IMR-90 (cell line): ENCODE results near the gene RNFT1. TPM values are rescaled to one million over a fixed set of nuclear protein-coding genes. Genes with fewer than 3 reads are reported as not detected.

Experiments used
- ATAC-seq: fragments of 200-7000 bp; cut with Tn5 transposase; 2 replicates; pipeline ENCODE4 v1.9.1; 2020; ENCODE audit warnings: low read depth, mild to moderate bottlenecking, moderate library complexity
- BruUV-seq: library from RNA; stranded (reverse); fragments of 400-500 nt; replicated peaks from 2 replicates; lab custom pipeline; 2021; lab: Mats Ljungman, UMichigan
- CTCF ChIA-PET: fragments of 300-600 bp; formaldehyde crosslinking; extraction: SDS; loops from one replicate; lab custom pipeline; 2021; ENCODE audit warnings: antibody characterized with exemption; lab: Yijun Ruan, JAX
- POLR2A ChIA-PET: fragments of 300-600 bp; sonication (Branson Sonifier 250); formaldehyde crosslinking; loops from one replicate; lab custom pipeline; 2022; ENCODE audit warnings: antibody characterized with exemption; ENCODE audit not compliant: unreplicated experiment; lab: Charles Lee
- DNase-seq: peaks from one replicate; pipeline ENCODE4 v3.0.0; 2013
- H2AFZ ChIP-seq: replicated peaks from 2 replicates; pipeline ENCODE3; 2013; ENCODE audit warnings: low read length, mild to moderate bottlenecking; ENCODE audit not compliant: poor library complexity
- H2AK5ac ChIP-seq: 2 replicates; pipeline ENCODE4 v1.6.1; 2013; ENCODE audit warnings: low read depth, low read length, inconsistent platforms
- H2AK9ac ChIP-seq: replicated peaks from 2 replicates; pipeline ENCODE3; 2013; ENCODE audit warnings: mild to moderate bottlenecking, low read depth, low read length, moderate library complexity; ENCODE audit not compliant: poor library complexity
- H2BK120ac ChIP-seq: 2 replicates; pipeline ENCODE4 v1.6.1; 2013; ENCODE audit warnings: low read depth, low read length, inconsistent platforms
- H2BK15ac ChIP-seq: 3 replicates; pipeline ENCODE4 v1.6.1; 2013; ENCODE audit warnings: low read depth, low read length, inconsistent platforms
- H2BK20ac ChIP-seq: 2 replicates; pipeline ENCODE4 v1.6.1; 2013; ENCODE audit warnings: low read depth, mild to moderate bottlenecking, inconsistent platforms, low read length, moderate library complexity
- H2BK5ac ChIP-seq: 2 replicates; pipeline ENCODE4 v1.6.1; 2013; ENCODE audit warnings: mild to moderate bottlenecking, low read depth, low read length, inconsistent platforms; ENCODE audit not compliant: poor library complexity, severe bottlenecking
- H3K14ac ChIP-seq: replicated peaks from 2 replicates; pipeline ENCODE4 v1.6.1; 2013; ENCODE audit warnings: low read depth, low read length, inconsistent platforms
- H3K18ac ChIP-seq: 2 replicates; pipeline ENCODE4 v1.6.1; 2013; ENCODE audit warnings: low read depth, low read length, control low read depth
- H3K23ac ChIP-seq: 2 replicates; pipeline ENCODE4 v1.6.1; 2013; ENCODE audit warnings: low read depth, low read length, inconsistent platforms
- H3K27ac ChIP-seq: 2 replicates; pipeline ENCODE4 v1.5.1; 2013; ENCODE audit warnings: mild to moderate bottlenecking, control low read depth, low read length; ENCODE audit not compliant: insufficient read depth
- H3K27me3 ChIP-seq: 2 replicates; pipeline ENCODE4 v1.6.1; 2013; ENCODE audit warnings: low read length; ENCODE audit not compliant: control insufficient read depth, insufficient read depth
- H3K36me3 ChIP-seq: 2 replicates; pipeline ENCODE4 v1.6.1; 2013; ENCODE audit warnings: low read length, mixed read lengths; ENCODE audit not compliant: control insufficient read depth, insufficient read depth
- H3K4ac ChIP-seq: 2 replicates; pipeline ENCODE4 v1.6.1; 2013; ENCODE audit warnings: low read depth, low read length, inconsistent platforms
- H3K4me1 ChIP-seq: 2 replicates; pipeline ENCODE4 v1.6.1; 2013; ENCODE audit warnings: low read length, mixed read lengths; ENCODE audit not compliant: control insufficient read depth, insufficient read depth
- H3K4me2 ChIP-seq: 2 replicates; pipeline ENCODE4 v1.6.1; 2013; ENCODE audit warnings: low read depth, mild to moderate bottlenecking, control low read depth, low read length, moderate library complexity
- H3K4me3 ChIP-seq: 2 replicates; pipeline ENCODE4 v1.5.1; 2013; ENCODE audit warnings: low read depth, mild to moderate bottlenecking, control low read depth, low read length, moderate library complexity; ENCODE audit not compliant: insufficient read depth
- H3K56ac ChIP-seq: 2 replicates; pipeline ENCODE4 v1.6.1; 2013; ENCODE audit warnings: low read length, inconsistent platforms; ENCODE audit not compliant: insufficient read depth; ENCODE audit errors: extremely low read depth
- H3K79me1 ChIP-seq, 2 experiments: 2 replicates each; pipeline ENCODE4 v1.6.1; 2013; ENCODE audit warnings: low read length in 2 of 2, inconsistent platforms in 1 of 2, low read depth in 1 of 2
- H3K9ac ChIP-seq: 2 replicates; pipeline ENCODE4 v1.6.1; 2013; ENCODE audit warnings: low read depth, low read length, control low read depth
- H3K9me1 ChIP-seq: 2 replicates; pipeline ENCODE4 v1.6.1; 2013; ENCODE audit warnings: low read length, inconsistent platforms; ENCODE audit not compliant: insufficient read depth
- H3K9me3 ChIP-seq: 2 replicates; pipeline ENCODE4 v1.6.1; 2013; ENCODE audit warnings: low read length; ENCODE audit not compliant: control insufficient read depth, insufficient read depth
- H4K20me1 ChIP-seq: 2 replicates; pipeline ENCODE4 v1.6.1; 2013; ENCODE audit warnings: low read length, inconsistent platforms; ENCODE audit not compliant: insufficient read depth
- H4K5ac ChIP-seq: 2 replicates; pipeline ENCODE4 v1.6.1; 2013; ENCODE audit warnings: mild to moderate bottlenecking, low read depth, low read length, control low read depth
- H4K8ac ChIP-seq, 2 experiments: 2 replicates each; pipeline ENCODE4 v1.6.1; 2013; ENCODE audit warnings: low read depth in 2 of 2, low read length in 2 of 2, control low read depth in 1 of 2, inconsistent platforms in 1 of 2
- H4K91ac ChIP-seq: 2 replicates; pipeline ENCODE4 v1.6.1; 2013; ENCODE audit warnings: low read depth, low read length, inconsistent platforms; ENCODE audit not compliant: insufficient read depth
- BHLHE40 ChIP-seq: fragments of 150-350 bp; IDR thresholded peaks from 2 replicates; pipeline ENCODE4 v1.6.1; 2016; ENCODE audit warnings: mild to moderate bottlenecking, low read depth, low read length
- CEBPB ChIP-seq: IDR thresholded peaks from 2 replicates; pipeline ENCODE4 v1.6.1; 2012; ENCODE audit warnings: low read depth, low read length, improper control_type of control experiment
- CHD1 ChIP-seq: IDR thresholded peaks from 2 replicates; pipeline ENCODE4 v1.6.1; 2012; ENCODE audit warnings: low read depth, low read length, improper control_type of control experiment
- CTCF ChIP-seq: conservative IDR thresholded peaks from 2 replicates; pipeline ENCODE4 v1.5.1; 2012; ENCODE audit warnings: mild to moderate bottlenecking, low read depth, low read length, improper control_type of control experiment
- ELK1 ChIP-seq: fragments of 150-350 bp; IDR thresholded peaks from 2 replicates; pipeline ENCODE4 v1.6.1; 2016; ENCODE audit warnings: low read depth, mild to moderate bottlenecking, low read length, moderate library complexity, borderline replicate concordance
- MAFK ChIP-seq: IDR thresholded peaks from 2 replicates; pipeline ENCODE4 v1.6.1; 2012; ENCODE audit warnings: low read depth, low read length, improper control_type of control experiment
- MAZ ChIP-seq: IDR thresholded peaks from 2 replicates; pipeline ENCODE4 v1.6.1; 2012; ENCODE audit warnings: low read depth, mild to moderate bottlenecking, low read length, improper control_type of control experiment, moderate library complexity, borderline replicate concordance
- MXI1 ChIP-seq: IDR thresholded peaks from 2 replicates; pipeline ENCODE4 v1.6.1; 2012; ENCODE audit warnings: low read depth, mild to moderate bottlenecking, low read length, moderate library complexity, borderline replicate concordance
- NFE2L2 ChIP-seq: fragments of 150-350 bp; IDR thresholded peaks from 2 replicates; pipeline ENCODE4 v1.6.1; 2016; ENCODE audit warnings: low read depth, mild to moderate bottlenecking, low read length
- RAD21 ChIP-seq: IDR thresholded peaks from 2 replicates; pipeline ENCODE4 v1.6.1; 2012; ENCODE audit warnings: low read length, improper control_type of control experiment
- RCOR1 ChIP-seq: IDR thresholded peaks from 2 replicates; pipeline ENCODE4 v1.6.1; 2012; ENCODE audit warnings: mild to moderate bottlenecking, low read length, improper control_type of control experiment; ENCODE audit not compliant: insufficient replicate concordance
- SMC3 ChIP-seq: fragments of 150-350 bp; IDR thresholded peaks from 2 replicates; pipeline ENCODE4 v1.6.1; 2016; ENCODE audit warnings: low read depth, mild to moderate bottlenecking, antibody characterized with exemption, low read length, moderate library complexity
- WGBS, 2 experiments: methylation state at CpG; one replicate each; pipeline versions ENCODE4 v1.1.5 to v1.1.7; 2013; ENCODE audit warnings: missing lambda C conversion rate in 2 of 2; ENCODE audit not compliant: insufficient read length in 1 of 2; ENCODE audit errors: extremely low coverage in 2 of 2; 5-methylcytosine and 5-hydroxymethylcytosine counted together
- dilution Hi-C: fragments of 300-500 bp; cut with HindIII; formaldehyde crosslinking; loops from one replicate; pipeline ENCODE4 v1.14.3; 2018; ENCODE audit warnings: low sequenced_read_pairs; ENCODE audit not compliant: unreplicated experiment
- in situ Hi-C: fragments of 300-500 bp; cut with MboI; formaldehyde crosslinking; loops from 3 replicates; pipeline ENCODE4 v1.14.3; 2019; ENCODE audit warnings: low sequenced_read_pairs, inconsistent platforms, mixed read lengths
- intact Hi-C: fragments of 100-400 bp; cut with micrococcal nuclease; formaldehyde crosslinking; loops from 2 replicates; pipeline ENCODE4 v1.10.0; 2022
- polyA plus RNA-seq, 3 experiments: library from polyadenylated mRNA; depleted of rRNA; stranded (reverse); fragments of >200 nt; gene quantifications; 2 replicates each; pipeline ENCODE4 v1.2.3, GENCODE V29; 2012; ENCODE audit warnings: low replicate concordance in 1 of 3
- total RNA-seq: library from RNA; depleted of rRNA; stranded (reverse); fragments of >200 nt; gene quantifications from 2 replicates; pipeline ENCODE4 v1.2.3, GENCODE V29; 2012

RNFT1 gene
- total and polyA plus RNA-seq, 2 of the 4 experiments (the other 2 are of a cell fraction): 15.7 to 22.2 TPM

- H3K36me3 ChIP-seq: peaks cover 1% of the 10 kb centered on the region; the same call in 1 of the 2 replicates
- WGBS, 2 experiments: no CpG with 5 or more reads among the region's 3 CpGs
- H3K9ac ChIP-seq: no peak overlapping the region
- H3K27ac ChIP-seq: no peak overlapping the region
- no peaks in the 10 kb centered on the region for H3K27me3 ChIP-seq
- no peaks in the 10 kb centered on the region for H3K79me1 ChIP-seq
- H3K9me1 ChIP-seq: no peaks in the 10 kb centered on the region
- H2AK9ac ChIP-seq: no peak overlapping the region
- no peak overlapping the region for H3K18ac ChIP-seq
- no peak overlapping the region for H3K4me2 ChIP-seq
- in situ Hi-C loops (no loop called here), dilution Hi-C loops (no loop called here), intact Hi-C loops (loop anchor here (5.0 kb wide), 1 partner anchor 38 kb away; no protein-coding TSS in a partner anchor)
- no peak overlapping the region for H2BK15ac ChIP-seq
- no peaks in the 10 kb centered on the region for H3K4me1 ChIP-seq
- no peak overlapping the region for H4K91ac ChIP-seq
- ChIA-PET POLR2A (interaction anchor here (0.6 kb wide), 1 partner anchor 14 kb away, joined by 6 read pairs; no protein-coding TSS in a partner anchor), CTCF (no interaction called here)
- no peak overlapping the region for H3K23ac ChIP-seq
- no peak overlapping the region for H4K5ac ChIP-seq
- BruUV-seq: no TSS peak
- H4K20me1 ChIP-seq: no peaks in the 10 kb centered on the region
- DNase-seq: no peak
- no peak overlapping the region for H2BK5ac ChIP-seq
- no peak overlapping the region for H2AK5ac ChIP-seq
- no peak overlapping the region for H3K4ac ChIP-seq
- no peaks in the 10 kb centered on the region for H3K9me3 ChIP-seq
- H3K14ac ChIP-seq: no peak overlapping the region
- no peak overlapping the region for H2AFZ ChIP-seq
- ATAC-seq: no peak
- no peak overlapping the region for H3K4me3 ChIP-seq
- no peak overlapping the region for H3K56ac ChIP-seq
- no peak overlapping the region for H2BK20ac ChIP-seq
- TF ChIP-seq MAFK (no peak), ELK1 (no peak), RCOR1 (no peak), NFE2L2 (no peak), SMC3 (no peak), RAD21 (no peak), CHD1 (no peak), MXI1 (no peak), CTCF (no peak), CEBPB (no peak), BHLHE40 (no peak), MAZ (no peak)
- H4K8ac ChIP-seq: no peak overlapping the region
- no peak overlapping the region for H2BK120ac ChIP-seq
These were observed 9.7 kb downstream of the RNFT1 start for GRCh38 chr17:59954856-59955255.
